Neuronal stem cell (in vitro differentiated cells): ENCODE data around the gene KRT82.

Experiments used
- DNase-seq: peaks from one replicate; pipeline ENCODE4 v3.0.0-alpha.2; 2013; ENCODE audit warnings: low spot score
- H2AFZ ChIP-seq: one replicate; pipeline ENCODE4 v1.6.1; 2013; ENCODE audit warnings: mild to moderate bottlenecking, low read length, inconsistent platforms
- H2AK5ac ChIP-seq: 2 replicates; pipeline ENCODE4 v1.6.1; 2013; ENCODE audit warnings: low read depth, mild to moderate bottlenecking, inconsistent platforms, low read length, moderate library complexity, mixed read lengths
- H2BK120ac ChIP-seq: 2 replicates; pipeline ENCODE4 v1.6.1; 2013; ENCODE audit warnings: low read depth, mild to moderate bottlenecking, inconsistent platforms, low read length, moderate library complexity, mixed read lengths
- H2BK12ac ChIP-seq: one replicate; pipeline ENCODE4 v1.6.1; 2013; ENCODE audit warnings: low read length, inconsistent platforms
- H2BK15ac ChIP-seq: 2 replicates; pipeline ENCODE4 v1.6.1; 2013; ENCODE audit warnings: mild to moderate bottlenecking, low read length, inconsistent platforms, mixed read lengths
- H2BK5ac ChIP-seq: one replicate; pipeline ENCODE4 v1.6.1; 2013; ENCODE audit warnings: inconsistent platforms, mild to moderate bottlenecking, low read length, moderate library complexity
- H3K14ac ChIP-seq: one replicate; pipeline ENCODE4 v1.6.1; 2013; ENCODE audit warnings: low read length, inconsistent platforms
- H3K18ac ChIP-seq: 2 replicates; pipeline ENCODE4 v1.6.1; 2013; ENCODE audit warnings: low read length, inconsistent platforms
- H3K23ac ChIP-seq: 2 replicates; pipeline ENCODE4 v1.6.1; 2013; ENCODE audit warnings: low read depth, mild to moderate bottlenecking, mixed read lengths, low read length, inconsistent platforms; ENCODE audit not compliant: poor library complexity
- H3K27ac ChIP-seq: replicated peaks from 3 replicates; pipeline ENCODE4 v1.5.1; 2013; ENCODE audit warnings: low read length, inconsistent platforms
- H3K27me3 ChIP-seq, 3 experiments: 2 replicates each; pipeline ENCODE4 v1.6.1; 2013; ENCODE audit warnings: low read length in 3 of 3, mild to moderate bottlenecking in 2 of 3, inconsistent platforms in 1 of 3, low read depth in 1 of 3, mixed read lengths in 1 of 3, moderate library complexity in 1 of 3; ENCODE audit not compliant: control insufficient read depth in 3 of 3, insufficient read depth in 3 of 3
- H3K36me3 ChIP-seq, 2 donors: replicated peaks in 1 of 2; 2 replicates each; pipeline ENCODE4 v1.6.1; 2013; ENCODE audit warnings: low read length in 2 of 2; ENCODE audit not compliant: control insufficient read depth in 2 of 2, insufficient read depth in 2 of 2
- H3K4ac ChIP-seq: 2 replicates; pipeline ENCODE4 v1.6.1; 2013; ENCODE audit warnings: inconsistent platforms, mild to moderate bottlenecking, low read length, moderate library complexity
- H3K4me1 ChIP-seq, 2 donors: 1 replicate in 1 of 2; 2 replicates in 1 of 2; pipeline ENCODE4 v1.6.1; 2013; ENCODE audit warnings: low read length in 2 of 2, low read depth in 1 of 2; ENCODE audit not compliant: control insufficient read depth in 2 of 2, insufficient read depth in 1 of 2
- H3K4me2 ChIP-seq: one replicate; pipeline ENCODE4 v1.6.1; 2013; ENCODE audit warnings: mild to moderate bottlenecking, low read length, inconsistent platforms; ENCODE audit not compliant: insufficient read depth, poor library complexity, severe bottlenecking
- H3K4me3 ChIP-seq, 2 donors: 2 replicates each; pipeline ENCODE4 v1.5.1; 2013; ENCODE audit warnings: low read length in 2 of 2, mild to moderate bottlenecking in 2 of 2, inconsistent platforms in 1 of 2, moderate library complexity in 1 of 2
- H3K79me1 ChIP-seq: one replicate; pipeline ENCODE4 v1.6.1; 2013; ENCODE audit warnings: low read depth, mild to moderate bottlenecking, inconsistent platforms, low read length, moderate library complexity
- H3K9ac ChIP-seq: one replicate; pipeline ENCODE4 v1.6.1; 2013; ENCODE audit warnings: mild to moderate bottlenecking, low read depth, low read length, inconsistent platforms; ENCODE audit not compliant: poor library complexity
- H3K9me3 ChIP-seq, 2 donors: replicated peaks in 1 of 2; 2 replicates each; pipeline versions ENCODE3 to v1.6.1; 2013; ENCODE audit warnings: low read length in 2 of 2, mild to moderate bottlenecking in 2 of 2, inconsistent platforms in 1 of 2, low read depth in 1 of 2, mixed read lengths in 1 of 2, moderate library complexity in 1 of 2; ENCODE audit not compliant: control insufficient read depth in 2 of 2, insufficient read depth in 1 of 2
- H4K8ac ChIP-seq: one replicate; pipeline ENCODE4 v1.6.1; 2013; ENCODE audit warnings: low read depth, mild to moderate bottlenecking, inconsistent platforms, low read length, moderate library complexity
- H4K91ac ChIP-seq: one replicate; pipeline ENCODE4 v1.6.1; 2013; ENCODE audit warnings: low read length, low read depth, mild to moderate bottlenecking, inconsistent platforms; ENCODE audit not compliant: poor library complexity
- WGBS, 2 donors: extraction: QIAGEN DNeasy Blood & Tissue Kit; methylation state at CpG; one replicate each; pipeline ENCODE4 v1.1.7; 2013; ENCODE audit warnings: missing lambda C conversion rate in 2 of 2, mixed read lengths in 1 of 2; ENCODE audit not compliant: insufficient read length in 2 of 2, insufficient replicate concordance in 1 of 2; ENCODE audit errors: extremely low coverage in 2 of 2; 5-methylcytosine and 5-hydroxymethylcytosine counted together

The KRT82 gene

GRCh38 chr12:52432559-52433207, 26.5 kb upstream of the KRT82 start:
- Histone ChIP-seq H2BK120ac (no peak overlapping the region), H3K9ac (no peak overlapping the region), H3K4me2 (no peak overlapping the region), H3K27me3 (no peaks in the 10 kb centered on the region), H2BK5ac (no peak overlapping the region), H4K91ac (no peak overlapping the region), H3K4me3 (no peak overlapping the region), H3K9me3 (no peaks in the 10 kb centered on the region), H4K8ac (no peak overlapping the region), H3K23ac (no peak overlapping the region), H2BK15ac (no peak overlapping the region), H2BK12ac (no peak overlapping the region), H3K4me1 (peaks cover 0 to 2% of the 10 kb centered on the region in 2 donors), H3K18ac (no peak overlapping the region), H2AFZ (no peak overlapping the region), H3K4ac (no peak overlapping the region), H3K36me3 (no peaks in the 10 kb centered on the region), H3K79me1 (no peaks in the 10 kb centered on the region), H3K14ac (no peak overlapping the region), H3K27ac (no peak overlapping the region), H2AK5ac (no peak overlapping the region)
- no CpG with 5 or more reads among the region's 6 CpGs for WGBS, 2 donors
- no peak for DNase-seq

GRCh38 chr12:52428121-52428520, 22.0 kb upstream of the KRT82 start:
- H3K27me3 ChIP-seq: peaks cover 0 to 4% (median 0%) of the 10 kb centered on the region in 3 experiments
- no peak overlapping the region for H2BK12ac ChIP-seq
- H2BK5ac ChIP-seq: no peak overlapping the region
- WGBS, 2 donors: no CpG with 5 or more reads among the region's 10 CpGs
- no peak overlapping the region for H3K4ac ChIP-seq
- H3K14ac ChIP-seq: no peak overlapping the region
- no peak overlapping the region for H2BK15ac ChIP-seq
- no peak overlapping the region for H2AK5ac ChIP-seq
- no peak overlapping the region for H4K91ac ChIP-seq
- H3K4me1 ChIP-seq: peaks cover 0 to 5% of the 10 kb centered on the region in 2 donors
- H3K9me3 ChIP-seq: no peaks in the 10 kb centered on the region
- no peak overlapping the region for H3K9ac ChIP-seq
- H4K8ac ChIP-seq: no peak overlapping the region
- no peak overlapping the region for H2BK120ac ChIP-seq
- DNase-seq: no peak
- H3K4me2 ChIP-seq: no peak overlapping the region
- no peak overlapping the region for H3K23ac ChIP-seq
- no peaks in the 10 kb centered on the region for H3K36me3 ChIP-seq
- no peaks in the 10 kb centered on the region for H3K79me1 ChIP-seq
- peak overlapping the region; percentile 38 for H3K18ac ChIP-seq
- H2AFZ ChIP-seq: no peak overlapping the region
- no peak overlapping the region for H3K27ac ChIP-seq
- H3K4me3 ChIP-seq: no peak overlapping the region

GRCh38 chr12:52427083-52427482, 20.9 kb upstream of the KRT82 start:
- Histone ChIP-seq H2AK5ac (no peak overlapping the region), H3K4me3 (no peak overlapping the region), H2BK12ac (no peak overlapping the region), H3K4me2 (no peak overlapping the region), H3K4ac (no peak overlapping the region), H3K9me3 (no peaks in the 10 kb centered on the region), H2AFZ (no peak overlapping the region), H3K27me3 (peaks cover 0 to 7% (median 0%) of the 10 kb centered on the region in 3 experiments), H4K8ac (no peak overlapping the region), H2BK5ac (no peak overlapping the region), H3K23ac (no peak overlapping the region), H3K36me3 (no peaks in the 10 kb centered on the region), H3K18ac (no peak overlapping the region), H2BK120ac (no peak overlapping the region), H3K4me1 (peaks cover 0 to 8% of the 10 kb centered on the region in 2 donors), H3K14ac (no peak overlapping the region), H3K27ac (no peak overlapping the region), H3K79me1 (no peaks in the 10 kb centered on the region), H4K91ac (no peak overlapping the region), H3K9ac (no peak overlapping the region), H2BK15ac (no peak overlapping the region)
- no CpG with 5 or more reads among the region's 1 CpG for WGBS, 2 donors
- DNase-seq: no peak

- Histone ChIP-seq H3K4me2 (no peak overlapping the region), H3K9me3 (no peaks in the 10 kb centered on the region), H4K8ac (no peak overlapping the region), H3K27me3 (peaks cover 0 to 7% (median 0%) of the 10 kb centered on the region in 3 experiments), H2BK5ac (no peak overlapping the region), H3K36me3 (no peaks in the 10 kb centered on the region), H2BK120ac (no peak overlapping the region), H3K27ac (no peak overlapping the region), H3K4me3 (no peak overlapping the region), H3K18ac (no peak overlapping the region), H2AK5ac (no peak overlapping the region), H3K23ac (no peak overlapping the region), H3K4ac (no peak overlapping the region), H3K9ac (no peak overlapping the region), H2AFZ (no peak overlapping the region), H2BK15ac (no peak overlapping the region), H3K4me1 (peaks cover 0 to 8% of the 10 kb centered on the region in 2 donors), H3K14ac (no peak overlapping the region), H3K79me1 (no peaks in the 10 kb centered on the region), H4K91ac (no peak overlapping the region), H2BK12ac (no peak overlapping the region)
- no CpG with 5 or more reads among the region's 2 CpGs for WGBS, 2 donors
- DNase-seq: no peak
Measured at GRCh38 chr12:52426034-52426433, 19.9 kb upstream of the KRT82 start.
